Liver (tissue), 9 donors: ENCODE results near the gene PAAF1. TPM values are rescaled to one million over a fixed set of nuclear protein-coding genes. Genes with fewer than 3 reads are reported as not detected.

ENCODE experiments used
- DNase-seq: peaks from one replicate; pipeline ENCODE4 v3.0.0-alpha.2; 2017; ENCODE audit warnings: low spot score
- H3K27ac ChIP-seq, 2 donors: one replicate each; pipeline ENCODE4 v1.7.0; 2013; ENCODE audit warnings: inconsistent platforms in 2 of 2, low read length in 2 of 2, control low read depth in 1 of 2, low read depth in 1 of 2, mild to moderate bottlenecking in 1 of 2
- H3K27me3 ChIP-seq, 4 donors: one replicate each; pipeline versions ENCODE4 v1.6.1 to v1.7.0; 2013; ENCODE audit warnings: low read length in 3 of 4, inconsistent platforms in 1 of 4, mild to moderate bottlenecking in 1 of 4, moderate library complexity in 1 of 4; ENCODE audit not compliant: control insufficient read depth in 4 of 4, insufficient read depth in 4 of 4
- H3K36me3 ChIP-seq, 4 donors: one replicate each; pipeline versions ENCODE4 v1.6.1 to v1.7.0; 2013; ENCODE audit warnings: low read length in 3 of 4, mild to moderate bottlenecking in 3 of 4, low read depth in 1 of 4, moderate library complexity in 1 of 4; ENCODE audit not compliant: control insufficient read depth in 4 of 4, insufficient read depth in 3 of 4
- H3K4me1 ChIP-seq, 4 donors: one replicate each; pipeline versions ENCODE4 v1.6.1 to v1.7.0; 2013; ENCODE audit warnings: low read length in 3 of 4, mild to moderate bottlenecking in 3 of 4, moderate library complexity in 1 of 4; ENCODE audit not compliant: control insufficient read depth in 4 of 4, insufficient read depth in 4 of 4
- H3K4me3 ChIP-seq, 3 donors: one replicate each; pipeline versions ENCODE4 v1.6.1 to v1.7.0; 2013; ENCODE audit warnings: low read length in 3 of 3, control low read depth in 1 of 3, low read depth in 1 of 3, mild to moderate bottlenecking in 1 of 3
- H3K9ac ChIP-seq, 2 donors: one replicate each; pipeline ENCODE4 v1.7.0; 2013; ENCODE audit warnings: low read length in 2 of 2, mild to moderate bottlenecking in 2 of 2, moderate library complexity in 2 of 2, control low read depth in 1 of 2, low read depth in 1 of 2
- H3K9me3 ChIP-seq, 4 donors: one replicate each; pipeline versions ENCODE4 v1.6.1 to v1.7.0; 2013; ENCODE audit warnings: low read length in 3 of 4; ENCODE audit not compliant: control insufficient read depth in 4 of 4
- CTCF ChIP-seq: fragments of 150-350 bp; IDR thresholded peaks from 2 replicates; pipeline ENCODE4 v1.5.1; 2017; ENCODE audit warnings: improper control_type of control experiment, low read depth, low read length; ENCODE audit not compliant: missing input control
- EGR1 ChIP-seq, 2 donors: IDR thresholded peaks; 2 replicates each; pipeline ENCODE4 v1.6.1; 2016 to 2018; ENCODE audit warnings: antibody characterized with exemption in 2 of 2, low read depth in 2 of 2
- FOXA1 ChIP-seq: IDR thresholded peaks from 2 replicates; pipeline ENCODE4 v1.6.1; 2016; ENCODE audit warnings: antibody characterized with exemption
- FOXA2 ChIP-seq: IDR thresholded peaks from 2 replicates; pipeline ENCODE4 v1.6.1; 2016; ENCODE audit warnings: antibody characterized with exemption
- GABPA ChIP-seq, 2 donors: IDR thresholded peaks in 1 of 2; conservative IDR thresholded peaks in 1 of 2; 2 replicates each; pipeline ENCODE4 v1.6.1; 2016; ENCODE audit warnings: antibody characterized with exemption in 2 of 2, mild to moderate bottlenecking in 1 of 2, moderate library complexity in 1 of 2
- HNF4A ChIP-seq, 2 donors: conservative IDR thresholded peaks; 2 replicates each; pipeline ENCODE4 v1.6.1; 2016; ENCODE audit warnings: antibody characterized with exemption in 2 of 2, mild to moderate bottlenecking in 2 of 2
- HNF4G ChIP-seq: IDR thresholded peaks from 2 replicates; pipeline ENCODE4 v1.6.1; 2016; ENCODE audit warnings: antibody characterized with exemption
- JUND ChIP-seq, 2 donors: IDR thresholded peaks; 2 replicates each; pipeline ENCODE4 v1.6.1; 2016; ENCODE audit warnings: antibody characterized with exemption in 2 of 2
- MAX ChIP-seq: IDR thresholded peaks from 2 replicates; pipeline ENCODE4 v1.6.1; 2016; ENCODE audit warnings: antibody characterized with exemption
- NR2F2 ChIP-seq: IDR thresholded peaks from 2 replicates; pipeline ENCODE4 v1.6.1; 2016; ENCODE audit warnings: antibody characterized with exemption
- RAD21 ChIP-seq, 2 donors: IDR thresholded peaks; 2 replicates each; pipeline ENCODE4 v1.6.1; 2016; ENCODE audit warnings: antibody characterized with exemption in 2 of 2, mild to moderate bottlenecking in 2 of 2
- REST ChIP-seq: IDR thresholded peaks from 2 replicates; pipeline ENCODE4 v1.6.1; 2016; ENCODE audit warnings: antibody characterized with exemption, mild to moderate bottlenecking
- RXRA ChIP-seq, 2 donors: IDR thresholded peaks; 2 replicates each; pipeline ENCODE4 v1.6.1; 2017 to 2018; ENCODE audit warnings: antibody characterized with exemption in 2 of 2, mild to moderate bottlenecking in 1 of 2
- SP1 ChIP-seq: IDR thresholded peaks from 2 replicates; pipeline ENCODE4 v1.6.1; 2018; ENCODE audit warnings: antibody characterized with exemption, mild to moderate bottlenecking
- TAF1 ChIP-seq: conservative IDR thresholded peaks from 2 replicates; pipeline ENCODE4 v1.6.1; 2016; ENCODE audit warnings: antibody characterized with exemption, mild to moderate bottlenecking
- YY1 ChIP-seq: IDR thresholded peaks from 2 replicates; pipeline ENCODE4 v1.6.1; 2016; ENCODE audit warnings: antibody characterized with exemption, mild to moderate bottlenecking
- WGBS: extraction: QIAGEN DNeasy Blood & Tissue Kit; methylation state at CpG from one replicate; pipeline ENCODE4 v1.1.7; 2013; 5-methylcytosine and 5-hydroxymethylcytosine counted together
- polyA plus RNA-seq, 2 donors: library from polyadenylated mRNA; stranded (reverse) in 1 of 2; unstranded in 1 of 2; fragments of 200-250 nt in 1 of 2; fragments of >200 nt in 1 of 2; fragmentation: Nextera tagmentation in 1 of 2; extraction: Ambion mirVana in 1 of 2; gene quantifications; one replicate each; pipeline versions ENCODE4 v1.2.1 to v1.2.3, GENCODE V29; 2013 to 2015
- total RNA-seq, 2 donors: library from RNA; depleted of rRNA; stranded (reverse); fragments of >200 nt; gene quantifications; one replicate each; pipeline ENCODE4 v1.2.3, GENCODE V29; 2014
- TF ChIP-seq, protein P1 (sequence below): IDR thresholded peaks from 2 replicates; pipeline ENCODE4 v1.6.1; 2016; ENCODE audit warnings: antibody characterized with exemption
- TF ChIP-seq, protein P2 (sequence below): IDR thresholded peaks from 2 replicates; pipeline ENCODE4 v1.6.1; 2016; ENCODE audit warnings: antibody characterized with exemption
- donor health status: healthy.
- donor health status: healthy.
- donor health status: healthy.
- donor health status: healthy.
- donor health status: healthy.

Gene PAAF1
- total and polyA plus RNA-seq, 4 donors, result 5.3 to 10.4 (median 8.3) TPM

- no peak for DNase-seq
- Histone ChIP-seq H3K9ac (no peak overlapping the region), H3K27me3 (no peaks in the 10 kb centered on the region), H3K4me1 (no peaks in the 10 kb centered on the region), H3K36me3 (no peaks in the 10 kb centered on the region), H3K27ac (no peak overlapping the region), H3K4me3 (no peak overlapping the region), H3K9me3 (no peaks in the 10 kb centered on the region)
- no peak for TF ChIP-seq YY1
- no peak for TF ChIP-seq HNF4A (conservative IDR thresholded peaks at IDR 0.05)
- TF ChIP-seq RXRA (IDR thresholded peaks at IDR 0.05), result no peak
- no peak for TF ChIP-seq TAF1
- TF ChIP-seq JUND (IDR thresholded peaks at IDR 0.05), result no peak
- no peak for TF ChIP-seq MAX
- TF ChIP-seq RAD21 (IDR thresholded peaks at IDR 0.05), result no peak
- TF ChIP-seq, protein P1, sequence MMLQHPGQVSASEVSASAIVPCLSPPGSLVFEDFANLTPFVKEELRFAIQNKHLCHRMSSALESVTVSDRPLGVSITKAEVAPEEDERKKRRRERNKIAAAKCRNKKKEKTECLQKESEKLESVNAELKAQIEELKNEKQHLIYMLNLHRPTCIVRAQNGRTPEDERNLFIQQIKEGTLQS, result no peak
- TF ChIP-seq NR2F2, result no peak
- TF ChIP-seq HNF4G, result no peak
- TF ChIP-seq EGR1 (IDR thresholded peaks at IDR 0.05; ENCODE audit: low read depth in 2 of 2), result no peak
- TF ChIP-seq, protein P2, sequence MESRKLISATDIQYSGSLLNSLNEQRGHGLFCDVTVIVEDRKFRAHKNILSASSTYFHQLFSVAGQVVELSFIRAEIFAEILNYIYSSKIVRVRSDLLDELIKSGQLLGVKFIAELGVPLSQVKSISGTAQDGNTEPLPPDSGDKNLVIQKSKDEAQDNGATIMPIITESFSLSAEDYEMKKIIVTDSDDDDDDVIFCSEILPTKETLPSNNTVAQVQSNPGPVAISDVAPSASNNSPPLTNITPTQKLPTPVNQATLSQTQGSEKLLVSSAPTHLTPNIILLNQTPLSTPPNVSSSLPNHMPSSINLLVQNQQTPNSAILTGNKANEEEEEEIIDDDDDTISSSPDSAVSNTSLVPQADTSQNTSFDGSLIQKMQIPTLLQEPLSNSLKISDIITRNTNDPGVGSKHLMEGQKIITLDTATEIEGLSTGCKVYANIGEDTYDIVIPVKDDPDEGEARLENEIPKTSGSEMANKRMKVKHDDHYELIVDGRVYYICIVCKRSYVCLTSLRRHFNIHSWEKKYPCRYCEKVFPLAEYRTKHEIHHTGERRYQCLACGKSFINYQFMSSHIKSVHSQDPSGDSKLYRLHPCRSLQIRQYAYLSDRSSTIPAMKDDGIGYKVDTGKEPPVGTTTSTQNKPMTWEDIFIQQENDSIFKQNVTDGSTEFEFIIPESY, result no peak
- no peak for TF ChIP-seq REST
- no peak for TF ChIP-seq SP1
- TF ChIP-seq FOXA1, result no peak
- TF ChIP-seq FOXA2, result no peak
- TF ChIP-seq GABPA (IDR thresholded peaks at IDR 0.05 in 1 of 2, conservative IDR thresholded peaks at IDR 0.05 in 1 of 2), result no peak
- no peak for TF ChIP-seq CTCF
- 59% methylated on average over 29 of the region's 29 CpGs for WGBS
Observed at GRCh38 chr11:73956876-73957653, 80.3 kb downstream of the PAAF1 start.
